HepG2 (cell line): ENCODE data around the gene FBXO48. TPM values are rescaled to one million over a fixed set of nuclear protein-coding genes. Genes with fewer than 3 reads are reported as not detected.

Experiments used
- ATAC-seq: fragments of 200-7000 bp; cut with Tn5 transposase; 3 replicates; pipeline ENCODE4 v1.9.1; 2020; ENCODE audit warnings: mild to moderate bottlenecking, moderate library complexity
- BruUV-seq: library from RNA; stranded (reverse); fragments of 400-500 nt; replicated peaks from 2 replicates; lab custom pipeline; 2021; lab: Mats Ljungman, UMichigan
- CTCF ChIA-PET: fragments of 300-600 bp; formaldehyde crosslinking; extraction: SDS; loops from one replicate; lab custom pipeline; 2021; ENCODE audit warnings: low total read pairs, inconsistent platforms, low intra/inter-chr PET ratio; lab: Yijun Ruan, JAX
- POLR2A ChIA-PET: fragments of 350-600 bp; sonication (Branson Sonifier 250); formaldehyde crosslinking; loops from one replicate; lab custom pipeline; 2020; ENCODE audit warnings: antibody characterized with exemption, inconsistent platforms; lab: Yijun Ruan, JAX
- DNase-seq: peaks from one replicate; pipeline ENCODE4 v3.0.0-alpha.2; 2015; ENCODE audit warnings: low spot score
- FAIRE-seq: peaks from 3 replicates; lab custom pipeline; 2011; peaks lifted over from hg19 to GRCh38; lab: Jason Lieb, UNC
- H2AFZ ChIP-seq: one replicate; pipeline ENCODE4 v1.6.1; 2011; ENCODE audit warnings: low read length, inconsistent platforms
- H3K27ac ChIP-seq: fragments of 300-600 bp; 3 replicates; pipeline ENCODE4 v1.8.0; 2011; ENCODE audit warnings: mixed run types, mild to moderate bottlenecking, mixed read lengths, low read length, inconsistent platforms; ENCODE audit not compliant: insufficient read depth; ENCODE audit errors: extremely low read length
- H3K27me3 ChIP-seq, 2 experiments: fragments of 200-600 bp in 1 of 2; 2 replicates in 1 of 2; 3 replicates in 1 of 2; pipeline versions ENCODE4 v1.6.0 to v1.8.0; 2011; ENCODE audit warnings: low read length in 2 of 2, mild to moderate bottlenecking in 2 of 2, moderate library complexity in 2 of 2, inconsistent platforms in 1 of 2; ENCODE audit not compliant: insufficient read depth in 2 of 2, control insufficient read depth in 1 of 2
- H3K36me3 ChIP-seq, 2 experiments: fragments of 200-600 bp in 1 of 2; replicated peaks in 1 of 2; 2 replicates in 1 of 2; 3 replicates in 1 of 2; pipeline versions ENCODE4 v1.5.1 to v1.8.0; 2011; ENCODE audit warnings: low read length in 2 of 2, inconsistent platforms in 1 of 2; ENCODE audit not compliant: insufficient read depth in 2 of 2, control insufficient read depth in 1 of 2
- H3K4me1 ChIP-seq: 2 replicates; pipeline ENCODE4 v1.5.1; 2012; ENCODE audit warnings: low read length, inconsistent platforms; ENCODE audit not compliant: insufficient read depth
- H3K4me2 ChIP-seq: 2 replicates; pipeline ENCODE4 v1.6.0; 2011; ENCODE audit warnings: low read depth, low read length, inconsistent platforms
- H3K4me3 ChIP-seq, 3 experiments: fragments of 200-600 bp in 1 of 3; sonication (generic), shearing (Covaris generic) in 1 of 3; replicated peaks in 1 of 3; 2 replicates each; pipeline ENCODE4 v1.5.1; 2011 to 2016; ENCODE audit warnings: low read length in 3 of 3, inconsistent platforms in 2 of 3, low read depth in 2 of 3, mild to moderate bottlenecking in 2 of 3, control low read depth in 1 of 3, mixed read lengths in 1 of 3; ENCODE audit not compliant: insufficient read depth in 1 of 3
- H3K79me2 ChIP-seq: one replicate; pipeline ENCODE4 v1.6.1; 2011; ENCODE audit warnings: low read length, inconsistent platforms; ENCODE audit not compliant: insufficient read depth
- H3K9ac ChIP-seq: 2 replicates; pipeline ENCODE4 v1.6.0; 2011; ENCODE audit warnings: mild to moderate bottlenecking, low read depth, low read length, inconsistent platforms; ENCODE audit not compliant: insufficient read depth
- H3K9me3 ChIP-seq: 2 replicates; pipeline ENCODE4 v1.5.1; 2012; ENCODE audit warnings: mild to moderate bottlenecking, low read length
- H4K20me1 ChIP-seq: 2 replicates; pipeline ENCODE4 v1.6.0; 2011; ENCODE audit warnings: inconsistent platforms, mild to moderate bottlenecking, low read length, moderate library complexity; ENCODE audit not compliant: insufficient read depth
- CBX1 ChIP-seq: IDR thresholded peaks from one replicate; pipeline ENCODE4 v1.6.1; 2016; ENCODE audit warnings: antibody characterized with exemption, low read depth
- DZIP1 ChIP-seq: sonication (generic); formaldehyde crosslinking; IDR thresholded peaks from 2 replicates; pipeline ENCODE4 v1.5.0; 2020; ENCODE audit warnings: mild to moderate bottlenecking, missing genetic modification reagents
- ELF1 ChIP-seq: sonication (generic); formaldehyde crosslinking; IDR thresholded peaks from 2 replicates; pipeline ENCODE4 v1.4.0; 2020; ENCODE audit warnings: missing genetic modification reagents
- GABPA ChIP-seq, 2 experiments: IDR thresholded peaks; 2 replicates each; pipeline ENCODE4 v1.6.1; 2011 to 2016; ENCODE audit warnings: low read depth in 2 of 2, low read length in 1 of 2, missing biosample characterization in 1 of 2, missing genetic modification characterization in 1 of 2
- HNF4A ChIP-seq: sonication (generic); formaldehyde crosslinking; IDR thresholded peaks from 2 replicates; pipeline ENCODE4 v1.4.0; 2020; ENCODE audit warnings: missing genetic modification reagents
- MAX ChIP-seq: IDR thresholded peaks from 2 replicates; pipeline ENCODE4 v1.6.1; 2012; ENCODE audit warnings: inconsistent platforms
- MTF2 ChIP-seq: sonication (generic); formaldehyde crosslinking; IDR thresholded peaks from 2 replicates; pipeline ENCODE4 v1.5.0; 2020; ENCODE audit warnings: missing genetic modification reagents, borderline replicate concordance
- WGBS: methylation state at CpG from one replicate; pipeline ENCODE4 v1.1.6; 2017; ENCODE audit warnings: low lambda C conversion rate; 5-methylcytosine and 5-hydroxymethylcytosine counted together
- in situ Hi-C: cut with HindIII; loops from 2 replicates; pipeline ENCODE4 v1.10.0; 2017; ENCODE audit warnings: low pct_unique_long_range_greater_than_20kb; ENCODE audit not compliant: extremely low pct_ligation_motif_present
- intact Hi-C: fragments of 100-400 bp; cut with micrococcal nuclease; formaldehyde crosslinking; loops from one replicate; pipeline ENCODE4 v1.10.0; 2022; ENCODE audit not compliant: unreplicated experiment
- polyA plus RNA-seq, 8 experiments: library from polyadenylated mRNA; depleted of rRNA in 3 of 8; stranded (reverse) in 7 of 8; unstranded in 1 of 8; fragments of >200 nt; fragmentation: Illumina TruSeq in 4 of 8; extraction: Trizol in 4 of 8; gene quantifications; 2 replicates each; pipeline versions ENCODE4 v1.2.1 to v1.2.3, GENCODE V29; 2011 to 2016; ENCODE audit warnings: low read depth in 4 of 8, missing spikeins in 1 of 8, mixed read lengths in 1 of 8; ENCODE audit not compliant: insufficient read depth in 1 of 8
- total RNA-seq, 5 experiments: library from RNA; depleted of rRNA; stranded (reverse); fragments of >200 nt; fragmentation: Illumina TruSeq; extraction: Trizol; gene quantifications; 2 replicates each; pipeline ENCODE4 v1.2.3, GENCODE V29; 2016; ENCODE audit warnings: low read depth in 1 of 5

FBXO48 gene
- total and polyA plus RNA-seq, 2 of the 13 experiments (the other 11 are each of a cell fraction or from before 2014, with no cell fraction given): 0.42 to 1.1 TPM

- in situ Hi-C loops: no loop called here
- no peaks in the 10 kb centered on the region for H4K20me1 ChIP-seq
- no peaks in the 10 kb centered on the region for H3K79me2 ChIP-seq
- ATAC-seq (no peak), DNase-seq (no peak), FAIRE-seq (no peak)
- ChIA-PET POLR2A (no interaction called here), CTCF (no interaction called here)
- no peak overlapping the region for H3K4me3 ChIP-seq
- no peak overlapping the region for H2AFZ ChIP-seq
- no peak overlapping the region for H3K9ac ChIP-seq
- H3K27ac ChIP-seq: no peak overlapping the region
- intact Hi-C loops: no loop called here
- no peaks in the 10 kb centered on the region for H3K4me1 ChIP-seq
- peaks cover 0 to 27% of the 10 kb centered on the region in 2 experiments; a peak in 3 of 5 replicates for H3K27me3 ChIP-seq
- no TSS peak for BruUV-seq
- H3K36me3 ChIP-seq: no peaks in the 10 kb centered on the region
- WGBS: 0% methylated on average over 1 of the region's 1 CpG
- TF ChIP-seq CBX1: no peak
- TF ChIP-seq HNF4A (CRISPR knock-in tag): no peak
- TF ChIP-seq MTF2 (CRISPR knock-in tag): no peak
- no peak for TF ChIP-seq DZIP1 (CRISPR knock-in tag)
- no peak for TF ChIP-seq GABPA (IDR thresholded peaks at IDR 0.05; ENCODE audit: low read depth, low read length)
- no peak for TF ChIP-seq GABPA (CRISPR knock-in tag; IDR thresholded peaks at IDR 0.05; ENCODE audit: low read depth)
- TF ChIP-seq ELF1 (CRISPR knock-in tag): no peak
- no peak for TF ChIP-seq MAX
- no peaks in the 10 kb centered on the region for H3K9me3 ChIP-seq
- no peak overlapping the region for H3K4me2 ChIP-seq
Observed at GRCh38 chr2:68417926-68418325, 49.2 kb downstream of the FBXO48 start.
